Neural progenitor cell (in vitro differentiated cells): Measurements from ENCODE around the gene DNAJC1.

Experiments
- CTCF ChIP-seq: fragments of 200-600 bp; sonication (generic); IDR thresholded peaks from 2 replicates; pipeline ENCODE4 v1.5.1; 2017; ENCODE audit warnings: antibody characterized with exemption, mild to moderate bottlenecking
- EZH2 ChIP-seq: fragments of 200-600 bp; sonication (generic); IDR thresholded peaks from 2 replicates; pipeline ENCODE4 v1.6.1; 2017; ENCODE audit warnings: antibody characterized with exemption, mild to moderate bottlenecking, moderate library complexity

DNA sequence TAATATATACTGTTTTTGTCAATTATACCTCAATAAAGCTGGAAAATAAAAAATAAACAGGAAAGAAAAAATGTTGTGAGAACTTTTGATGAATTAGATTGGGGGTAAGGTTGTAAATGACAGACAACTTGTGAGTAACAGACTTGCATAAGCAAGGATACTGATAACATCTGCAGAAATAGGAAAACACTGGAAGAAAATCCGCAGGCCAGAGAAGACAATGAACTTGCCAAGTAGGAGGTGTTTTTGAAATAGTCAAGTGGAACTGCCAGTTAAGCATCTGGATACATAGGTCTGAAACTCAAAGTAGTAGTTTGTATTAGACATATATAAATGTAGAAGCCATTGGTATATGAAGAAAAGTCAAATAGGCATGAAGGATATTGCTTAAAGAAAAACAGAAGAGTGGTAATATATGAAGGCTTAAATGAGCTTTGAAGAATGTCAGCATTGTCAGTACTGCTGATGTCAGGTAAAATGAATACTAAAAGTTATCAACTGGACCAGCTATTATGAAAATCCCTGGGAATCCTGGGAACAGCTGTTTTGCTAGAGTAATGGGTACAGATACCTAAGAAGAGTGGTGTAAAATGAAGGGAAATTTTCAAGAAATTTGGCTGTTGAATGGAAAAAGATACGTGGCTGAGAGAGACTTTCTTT lies 58.7 kb downstream of the DNAJC1 start:
- TF ChIP-seq CTCF (no peak), EZH2 (no peak)
